Prostate gland (tissue), 2 donors: ENCODE data around the gene BMAL1. TPM values are rescaled to one million over a fixed set of nuclear protein-coding genes. Genes with fewer than 3 reads are reported as not detected.

Experiments used
- DNase-seq: peaks from one replicate; pipeline ENCODE4 v3.0.0-alpha.2; 2019; ENCODE audit warnings: low spot score
- H3K27ac ChIP-seq, 2 donors: fragments of 200-600 bp; sonication (generic); 2 replicates each; pipeline ENCODE4 v1.5.1; 2017 to 2019
- H3K27me3 ChIP-seq: fragments of 200-600 bp; sonication (generic); replicated peaks from 2 replicates; pipeline ENCODE4 v1.5.1; 2019; ENCODE audit not compliant: insufficient read depth
- H3K36me3 ChIP-seq, 2 donors: fragments of 200-600 bp; sonication (generic); 1 replicate in 1 of 2; 2 replicates in 1 of 2; pipeline versions ENCODE4 v1.5.1 to v1.8.1; 2017 to 2019
- H3K4me1 ChIP-seq: fragments of 200-600 bp; sonication (generic); replicated peaks from 2 replicates; pipeline ENCODE4 v1.5.1; 2019
- H3K4me3 ChIP-seq, 2 donors: fragments of 200-600 bp; sonication (generic); 2 replicates each; pipeline ENCODE4 v1.5.1; 2017 to 2019
- H3K9me3 ChIP-seq: fragments of 200-600 bp; sonication (generic); 2 replicates; pipeline ENCODE4 v1.5.1; 2017
- POLR2A ChIP-seq: fragments of 450-650 bp; IDR thresholded peaks from one replicate; pipeline ENCODE4 v1.6.1; 2016; ENCODE audit warnings: antibody characterized with exemption, mild to moderate bottlenecking
- POLR2AphosphoS5 ChIP-seq: sonication (generic); formaldehyde crosslinking; IDR thresholded peaks from one replicate; pipeline ENCODE4 v1.6.1; 2017; ENCODE audit warnings: antibody characterized with exemption
- WGBS: methylation state at CpG from one replicate; pipeline ENCODE4 v1.1.5; 2018; 5-methylcytosine and 5-hydroxymethylcytosine counted together
- intact Hi-C: fragments of 100-400 bp; cut with DNase I; formaldehyde crosslinking; loops from one replicate; pipeline ENCODE4 v1.14.2; 2022
- total RNA-seq, 2 donors: library from RNA; depleted of rRNA; stranded (reverse); fragments of >200 nt; gene quantifications; one replicate each; pipeline ENCODE4 v1.1.0, GENCODE V29; 2016
- TF ChIP-seq, protein P1 (sequence below), 4 experiments: fragments of 200-600 bp in 2 of 4; fragments of 450-650 bp in 2 of 4; sonication (generic) in 2 of 4; IDR thresholded peaks; 1 replicate in 3 of 4; 2 replicates in 1 of 4; pipeline ENCODE4 v1.5.1; 2016 to 2019; ENCODE audit warnings: antibody characterized with exemption in 4 of 4, mild to moderate bottlenecking in 2 of 4, moderate library complexity in 2 of 4

The BMAL1 gene
- total RNA-seq, 2 donors from 2014 or later = 19.4 to 38.1 TPM

DNA sequence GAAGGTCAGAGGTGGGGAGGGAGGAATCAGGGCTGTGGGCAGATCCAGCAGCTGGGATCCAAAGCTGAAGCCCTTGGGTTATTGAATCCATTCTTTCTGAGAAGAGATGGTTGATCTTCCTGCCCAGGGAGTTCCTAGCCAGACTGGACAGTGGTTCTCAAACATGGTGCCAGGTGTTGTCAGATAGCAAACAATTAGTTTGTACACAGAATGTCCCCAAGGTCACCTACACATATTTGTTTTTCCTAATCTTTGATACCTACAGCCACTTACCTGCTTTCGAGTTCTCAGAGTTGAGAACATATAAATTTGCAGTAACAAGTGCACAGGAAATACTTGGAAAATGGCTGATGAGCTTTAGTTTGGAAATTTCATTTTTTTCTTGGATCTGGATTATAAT lies 54.5 kb downstream of the BMAL1 start:
- intact Hi-C loops = no loop called here
- Histone ChIP-seq H3K27ac (no peak overlapping the region), H3K4me1 (no peaks in the 10 kb centered on the region)

DNA sequence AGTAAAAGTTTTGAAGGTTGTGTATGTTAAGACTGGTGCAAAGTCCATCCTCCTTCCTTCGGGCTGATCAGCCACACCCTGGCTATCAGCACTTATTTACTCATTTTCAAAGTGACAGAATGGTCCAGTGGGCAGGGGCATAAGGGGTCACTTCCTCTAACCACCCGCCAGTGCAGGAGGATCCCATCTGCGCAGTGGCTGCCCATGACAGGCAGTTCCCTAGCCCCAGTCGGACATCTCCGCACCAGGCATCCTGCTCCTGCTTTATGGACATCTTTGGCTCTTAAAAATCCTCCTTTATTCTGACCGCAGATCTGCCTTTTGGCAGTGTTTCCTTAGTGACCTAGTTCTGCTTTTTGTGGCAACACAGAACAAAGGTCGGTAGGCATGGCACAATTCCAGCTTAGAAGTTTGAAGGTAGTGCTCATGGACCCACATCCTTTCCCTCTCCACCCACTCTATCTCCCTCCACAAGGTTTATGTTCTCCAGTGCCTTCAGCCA lies 55.9 kb downstream of the BMAL1 start:
- Histone ChIP-seq H3K27me3 (no peaks in the 10 kb centered on the region), H3K36me3 (no peaks in the 10 kb centered on the region), H3K4me1 (no peaks in the 10 kb centered on the region), H3K27ac (no peak overlapping the region), H3K4me3 (no peak overlapping the region), H3K9me3 (no peaks in the 10 kb centered on the region)
- intact Hi-C loops = no loop called here
- TF ChIP-seq POLR2A (no peak), POLR2AphosphoS5 (no peak)
- TF ChIP-seq, protein P1, sequence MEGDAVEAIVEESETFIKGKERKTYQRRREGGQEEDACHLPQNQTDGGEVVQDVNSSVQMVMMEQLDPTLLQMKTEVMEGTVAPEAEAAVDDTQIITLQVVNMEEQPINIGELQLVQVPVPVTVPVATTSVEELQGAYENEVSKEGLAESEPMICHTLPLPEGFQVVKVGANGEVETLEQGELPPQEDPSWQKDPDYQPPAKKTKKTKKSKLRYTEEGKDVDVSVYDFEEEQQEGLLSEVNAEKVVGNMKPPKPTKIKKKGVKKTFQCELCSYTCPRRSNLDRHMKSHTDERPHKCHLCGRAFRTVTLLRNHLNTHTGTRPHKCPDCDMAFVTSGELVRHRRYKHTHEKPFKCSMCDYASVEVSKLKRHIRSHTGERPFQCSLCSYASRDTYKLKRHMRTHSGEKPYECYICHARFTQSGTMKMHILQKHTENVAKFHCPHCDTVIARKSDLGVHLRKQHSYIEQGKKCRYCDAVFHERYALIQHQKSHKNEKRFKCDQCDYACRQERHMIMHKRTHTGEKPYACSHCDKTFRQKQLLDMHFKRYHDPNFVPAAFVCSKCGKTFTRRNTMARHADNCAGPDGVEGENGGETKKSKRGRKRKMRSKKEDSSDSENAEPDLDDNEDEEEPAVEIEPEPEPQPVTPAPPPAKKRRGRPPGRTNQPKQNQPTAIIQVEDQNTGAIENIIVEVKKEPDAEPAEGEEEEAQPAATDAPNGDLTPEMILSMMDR (IDR thresholded peaks at IDR 0.05) = no peak
- no peak for DNase-seq
- 67% methylated on average over 7 of the region's 7 CpGs for WGBS

More for the DNA sequence above, 54.5 kb downstream of the BMAL1 start:
- Histone ChIP-seq H3K36me3 (no peaks in the 10 kb centered on the region), H3K9me3 (no peaks in the 10 kb centered on the region), H3K27me3 (no peaks in the 10 kb centered on the region), H3K4me3 (no peak overlapping the region)
- DNase-seq = no peak
- no peak for TF ChIP-seq POLR2A
- TF ChIP-seq POLR2AphosphoS5 = no peak
- TF ChIP-seq, protein P1 (IDR thresholded peaks at IDR 0.05) = no peak
- WGBS = 95% methylated on average over 1 of the region's 1 CpG

DNA sequence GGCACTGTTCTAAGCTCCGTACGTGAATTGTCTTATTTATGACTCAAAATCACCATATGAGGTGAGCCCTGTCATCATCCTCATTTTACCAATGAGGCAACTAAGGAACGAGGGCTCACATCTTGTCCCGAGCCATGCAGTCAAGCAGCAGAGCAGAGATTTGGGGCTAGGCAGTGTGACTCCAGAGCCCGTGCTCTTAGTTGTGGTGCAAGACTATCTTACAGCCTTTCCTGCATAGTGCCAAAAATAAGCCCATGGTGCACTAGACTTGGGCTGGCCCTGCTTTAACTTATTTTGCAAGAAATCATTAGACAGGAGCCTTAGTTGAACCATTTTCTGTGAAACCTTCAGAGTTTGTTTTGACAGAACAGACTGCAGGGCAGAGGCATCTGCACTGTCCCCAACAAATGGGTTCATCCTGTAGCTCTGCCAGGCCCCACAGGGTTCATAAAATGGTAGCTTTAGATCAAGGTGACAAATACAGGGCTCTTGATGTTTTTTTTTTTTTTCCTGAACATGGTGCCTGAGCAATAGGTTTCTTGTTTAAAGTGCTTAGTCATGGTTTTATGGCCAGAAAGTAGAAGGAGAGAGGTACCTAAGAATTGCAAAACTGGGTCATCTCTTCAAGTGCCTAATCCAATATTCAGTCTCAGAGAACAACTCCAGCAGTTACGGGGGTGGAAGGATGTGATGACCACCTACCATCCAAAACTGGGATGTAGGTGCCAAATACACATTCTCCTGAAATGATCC lies 56.6 kb downstream of the BMAL1 start:
- Histone ChIP-seq H3K9me3 (no peaks in the 10 kb centered on the region), H3K4me3 (no peak overlapping the region), H3K27me3 (no peaks in the 10 kb centered on the region), H3K36me3 (no peaks in the 10 kb centered on the region), H3K27ac (no peak overlapping the region), H3K4me1 (no peaks in the 10 kb centered on the region)
- DNase-seq = no peak
- intact Hi-C loops = no loop called here
- 93% methylated on average over 6 of the region's 6 CpGs for WGBS
- TF ChIP-seq POLR2AphosphoS5 = no peak
- TF ChIP-seq, protein P1 (IDR thresholded peaks at IDR 0.05) = no peak
- TF ChIP-seq POLR2A = no peak

DNA sequence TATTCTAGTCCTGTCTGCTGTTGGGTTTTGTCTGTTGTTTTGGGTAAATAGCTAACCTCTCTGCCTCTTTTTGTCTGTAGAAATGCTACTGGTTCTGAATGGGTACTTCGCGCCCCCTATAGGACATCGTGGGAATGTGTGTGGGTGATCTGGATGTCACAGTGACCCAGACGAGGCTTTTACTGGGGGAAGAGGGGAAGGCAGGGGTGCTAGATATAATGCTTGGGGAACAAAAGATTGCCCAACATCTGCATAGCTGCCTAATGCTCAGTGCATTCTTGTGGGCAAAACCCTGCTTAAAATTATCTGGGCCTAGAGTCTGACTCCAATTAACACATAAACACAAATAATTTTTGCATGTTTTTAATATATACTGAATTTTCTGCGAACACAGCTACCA lies 57.7 kb downstream of the BMAL1 start:
- Histone ChIP-seq H3K27ac (no peak overlapping the region), H3K4me1 (no peaks in the 10 kb centered on the region), H3K4me3 (no peak overlapping the region), H3K9me3 (no peaks in the 10 kb centered on the region), H3K36me3 (no peaks in the 10 kb centered on the region), H3K27me3 (no peaks in the 10 kb centered on the region)
- DNase-seq = peak; percentile 27
- intact Hi-C loops = no loop called here
- WGBS = 31% methylated on average over 5 of the region's 5 CpGs
- TF ChIP-seq, protein P1 (IDR thresholded peaks at IDR 0.05) = peak; percentile 35 to 58 (median 51)
- TF ChIP-seq POLR2A (no peak), POLR2AphosphoS5 (no peak)
